Testis (tissue), 2 donors: ENCODE measurements around the gene SLIT3.

Experiments
- POLR2A ChIP-seq: fragments of 450-650 bp; IDR thresholded peaks from one replicate; pipeline ENCODE4 v1.6.1; 2017; ENCODE audit warnings: antibody characterized with exemption, mild to moderate bottlenecking, moderate library complexity
- TF ChIP-seq, protein P1 (sequence below), 3 experiments: fragments of 450-650 bp in 2 of 3; fragments of 200-600 bp in 1 of 3; sonication (generic) in 1 of 3; IDR thresholded peaks; one replicate each; pipeline ENCODE4 v1.5.1; 2016 to 2019; ENCODE audit warnings: antibody characterized with exemption in 3 of 3, mild to moderate bottlenecking in 2 of 3, moderate library complexity in 1 of 3

DNA sequence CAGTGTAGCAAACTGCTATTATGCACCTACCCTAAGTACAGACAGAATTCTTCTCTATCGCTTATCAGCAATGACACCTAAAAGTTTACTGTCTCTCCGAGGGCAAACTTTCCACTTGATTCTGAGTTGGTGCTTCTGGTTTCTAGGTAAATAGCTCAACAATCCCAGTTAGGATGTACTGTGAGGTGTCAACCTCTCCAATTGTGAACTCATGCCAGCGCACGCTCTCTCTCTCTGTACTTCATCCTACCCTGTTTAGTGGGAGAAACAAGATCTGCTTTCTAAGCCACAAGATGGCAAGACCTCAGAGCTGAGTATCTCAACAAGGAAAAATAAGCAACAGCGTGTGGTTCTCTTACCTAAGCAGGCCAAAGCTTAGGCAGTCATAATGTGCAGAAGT, 335.3 kb downstream of the SLIT3 start:
- TF ChIP-seq, protein P1, sequence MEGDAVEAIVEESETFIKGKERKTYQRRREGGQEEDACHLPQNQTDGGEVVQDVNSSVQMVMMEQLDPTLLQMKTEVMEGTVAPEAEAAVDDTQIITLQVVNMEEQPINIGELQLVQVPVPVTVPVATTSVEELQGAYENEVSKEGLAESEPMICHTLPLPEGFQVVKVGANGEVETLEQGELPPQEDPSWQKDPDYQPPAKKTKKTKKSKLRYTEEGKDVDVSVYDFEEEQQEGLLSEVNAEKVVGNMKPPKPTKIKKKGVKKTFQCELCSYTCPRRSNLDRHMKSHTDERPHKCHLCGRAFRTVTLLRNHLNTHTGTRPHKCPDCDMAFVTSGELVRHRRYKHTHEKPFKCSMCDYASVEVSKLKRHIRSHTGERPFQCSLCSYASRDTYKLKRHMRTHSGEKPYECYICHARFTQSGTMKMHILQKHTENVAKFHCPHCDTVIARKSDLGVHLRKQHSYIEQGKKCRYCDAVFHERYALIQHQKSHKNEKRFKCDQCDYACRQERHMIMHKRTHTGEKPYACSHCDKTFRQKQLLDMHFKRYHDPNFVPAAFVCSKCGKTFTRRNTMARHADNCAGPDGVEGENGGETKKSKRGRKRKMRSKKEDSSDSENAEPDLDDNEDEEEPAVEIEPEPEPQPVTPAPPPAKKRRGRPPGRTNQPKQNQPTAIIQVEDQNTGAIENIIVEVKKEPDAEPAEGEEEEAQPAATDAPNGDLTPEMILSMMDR (IDR thresholded peaks at IDR 0.05), result no peak
- TF ChIP-seq POLR2A, result no peak
